HG03378 (cell line): ENCODE measurements around the gene RPUSD4.

Source experiments
- ATAC-seq: cut with Tn5 transposase; IDR thresholded peaks from one replicate; pipeline ENCODE4 v1.9.1; 2021; ENCODE audit warnings: mild to moderate bottlenecking, moderate library complexity; ENCODE audit not compliant: unreplicated experiment

The RPUSD4 gene

DNA sequence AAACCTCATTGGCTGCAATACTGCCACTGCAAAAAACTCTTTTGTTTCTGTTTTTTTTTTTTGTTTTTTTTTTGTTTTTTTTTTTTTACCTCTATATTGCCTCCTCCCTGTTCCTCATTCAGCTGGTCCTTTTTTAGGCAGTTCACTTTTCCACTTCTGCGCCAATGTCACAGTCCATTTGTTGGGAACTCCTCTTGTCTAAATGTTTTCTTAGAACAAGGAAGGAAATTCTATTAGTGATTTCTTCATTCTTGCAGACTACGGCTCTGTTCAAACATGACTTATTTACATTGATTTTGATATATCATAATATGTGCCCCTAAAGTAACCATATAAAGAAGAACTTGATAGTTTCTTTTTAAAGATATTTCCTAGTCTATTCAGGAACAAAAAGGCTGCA is 3.0 kb upstream of the RPUSD4 start:
- no peak for ATAC-seq

- no peak for ATAC-seq
These were observed 725 bp upstream of the RPUSD4 start for GRCh38 chr11:126212089-126212660.

- peak; percentile 1 for ATAC-seq
These were observed 597 bp downstream of the RPUSD4 start for GRCh38 chr11:126210871-126211235.

DNA sequence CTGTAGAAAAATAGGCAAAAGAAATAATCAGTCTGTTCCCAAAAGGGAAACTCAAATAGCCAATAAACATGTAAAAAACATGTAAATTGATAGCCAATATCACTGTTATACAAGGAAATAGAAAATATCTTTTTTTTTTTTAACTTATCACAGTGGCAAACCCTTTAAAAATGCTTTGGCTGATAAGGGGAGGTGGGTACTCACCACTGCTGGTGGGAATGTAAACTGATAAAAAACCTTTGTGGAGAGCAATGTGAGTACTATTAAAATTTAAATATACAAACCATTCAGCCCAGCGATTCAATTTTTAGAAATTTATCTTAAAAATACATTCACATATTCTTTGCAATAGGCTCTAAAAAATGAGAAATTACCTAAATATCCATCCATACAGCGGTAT is 3.6 kb downstream of the RPUSD4 start:
- ATAC-seq = no peak

DNA sequence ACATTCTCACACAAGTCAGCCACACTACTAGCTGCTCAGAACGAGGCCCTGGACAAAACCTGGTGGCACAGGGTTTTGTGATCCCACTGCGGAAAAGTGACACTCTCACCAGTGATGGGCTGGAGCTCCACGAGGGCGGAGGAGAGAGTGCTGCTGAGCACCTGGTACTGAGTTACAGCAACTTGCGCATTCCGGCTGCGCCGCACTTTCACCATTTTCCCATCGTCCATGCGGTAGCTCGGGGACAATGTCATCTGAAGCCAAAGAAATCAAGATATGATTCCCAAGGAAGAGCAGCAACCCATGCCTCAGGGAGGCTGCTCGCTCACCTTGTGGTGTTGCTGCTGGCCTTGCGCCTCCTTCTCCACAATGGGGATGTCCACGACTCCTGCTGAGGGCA is 6.1 kb downstream of the RPUSD4 start:
- ATAC-seq = no peak

DNA sequence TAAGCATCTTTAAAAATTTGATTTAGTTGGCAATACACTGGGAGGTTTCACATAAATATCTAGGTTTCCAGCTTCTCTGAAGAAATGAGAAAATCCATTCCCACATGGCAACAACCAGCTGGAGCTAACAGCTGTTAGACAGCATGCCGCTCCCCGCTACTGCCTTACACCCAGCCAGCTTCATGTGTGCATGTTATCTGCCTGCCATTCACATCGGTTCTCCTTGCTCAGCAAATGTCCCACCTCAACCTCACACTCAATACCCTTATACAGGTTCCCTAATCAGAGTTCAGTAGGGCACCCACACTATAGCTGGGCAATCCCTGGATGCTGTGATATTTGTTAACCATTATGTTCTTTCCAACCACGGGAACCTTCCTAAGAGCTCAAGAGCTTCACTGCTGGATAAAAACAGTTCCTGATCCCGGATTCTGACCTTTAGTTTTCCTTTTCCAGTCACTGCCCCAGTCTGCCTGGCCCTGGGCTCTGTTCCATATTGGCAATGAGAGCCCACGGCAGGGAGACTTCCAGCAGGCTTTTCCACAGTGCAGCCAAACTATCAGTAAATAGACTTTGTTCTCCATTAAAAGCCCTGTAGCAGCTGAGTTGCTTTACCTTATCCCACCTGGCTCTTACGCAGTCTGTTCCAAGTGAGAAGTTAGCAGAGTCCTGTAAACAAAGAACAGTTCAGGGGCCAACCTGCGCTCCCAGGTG is 8.6 kb downstream of the RPUSD4 start:
- ATAC-seq = no peak

DNA sequence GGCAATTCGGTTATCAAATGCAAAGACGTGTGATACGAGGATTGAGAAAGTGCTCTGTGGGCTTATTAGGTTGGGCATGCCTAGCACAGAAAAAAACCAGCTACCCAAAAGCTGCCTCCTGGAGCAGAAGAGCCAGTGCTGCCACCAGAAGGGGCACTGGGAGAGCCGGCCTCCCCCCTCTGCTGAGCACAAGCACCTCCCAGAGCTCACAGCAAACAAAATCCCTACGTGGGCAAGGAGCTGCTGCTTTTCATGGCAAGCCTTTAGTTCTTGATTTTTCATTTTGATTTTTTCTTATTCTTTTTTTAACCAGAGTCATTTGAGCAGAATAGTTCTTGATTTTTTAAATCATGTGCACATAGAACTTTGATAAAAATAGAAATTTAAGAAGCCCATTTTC is 12.8 kb downstream of the RPUSD4 start:
- no peak for ATAC-seq

- ATAC-seq = no peak
These were observed 14.0 kb downstream of the RPUSD4 start for GRCh38 chr11:126197277-126197939.

DNA sequence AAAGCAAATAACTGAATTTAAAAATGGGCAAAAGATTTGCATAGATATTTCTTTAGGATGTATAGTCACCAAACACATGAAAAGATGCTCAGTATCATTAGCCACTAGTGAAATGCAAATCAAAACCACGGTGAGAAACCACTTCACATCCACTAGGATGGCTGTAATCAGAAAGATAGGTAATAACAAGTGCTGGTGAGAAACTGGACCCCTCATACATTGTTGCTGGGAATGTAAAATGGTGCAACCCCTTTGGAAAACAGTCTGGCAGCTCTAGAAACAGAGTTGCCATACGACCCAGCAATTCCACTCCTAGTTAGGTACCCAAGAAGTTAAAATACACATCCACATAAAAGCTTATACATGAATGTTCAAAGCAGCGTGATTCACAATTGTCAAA is 16.3 kb downstream of the RPUSD4 start:
- no peak for ATAC-seq

DNA sequence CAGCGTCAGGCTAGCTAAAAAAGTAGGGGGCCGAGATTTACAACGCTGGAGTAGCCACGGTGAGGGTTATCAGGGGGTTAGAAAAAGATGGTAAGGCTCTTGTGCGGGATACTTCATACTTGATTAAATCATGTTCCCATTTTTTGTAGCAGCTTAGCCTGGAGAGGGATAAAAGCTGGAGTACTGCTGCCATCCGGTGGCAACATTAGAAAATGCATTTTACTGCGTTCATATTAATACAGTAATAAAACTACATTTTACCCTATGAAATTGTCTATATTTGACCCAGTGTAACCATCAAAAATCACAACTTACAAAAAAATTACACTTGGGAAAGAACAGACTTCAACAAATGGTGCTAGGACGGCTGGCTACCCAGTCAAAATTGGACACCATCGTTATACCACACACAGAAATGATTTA is 17.3 kb downstream of the RPUSD4 start:
- ATAC-seq = no peak

- no peak for ATAC-seq
These were observed 18.4 kb downstream of the RPUSD4 start for GRCh38 chr11:126193038-126193478.

DNA sequence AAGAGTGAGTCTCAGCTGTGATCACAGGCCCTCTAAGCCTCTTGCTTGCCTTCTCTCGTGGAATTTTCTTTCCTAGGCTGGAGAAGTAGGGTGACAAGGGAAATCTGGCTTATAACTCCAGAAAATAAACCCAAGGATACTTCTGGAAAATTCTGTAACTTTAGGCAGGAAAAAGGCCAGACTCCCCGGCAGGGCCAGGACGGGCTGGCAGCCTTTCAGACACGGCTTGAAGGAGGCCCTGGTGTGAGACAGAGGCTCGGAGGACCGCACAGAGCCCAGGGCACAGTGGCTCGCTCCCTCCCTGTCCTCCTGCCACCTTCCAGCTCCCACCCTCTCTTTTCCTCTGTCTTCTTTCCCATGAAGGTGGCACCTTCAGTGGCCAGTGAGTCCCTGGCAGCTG is 19.1 kb downstream of the RPUSD4 start:
- no peak for ATAC-seq

GRCh38 chr11:126191379-126192073 is 19.9 kb downstream of the RPUSD4 start:
- ATAC-seq = no peak

GRCh38 chr11:126190792-126191191 is 20.7 kb downstream of the RPUSD4 start:
- no peak for ATAC-seq

- ATAC-seq = no peak
These were observed 22.1 kb downstream of the RPUSD4 start for GRCh38 chr11:126189109-126189929.

- peak; percentile 52 for ATAC-seq
These were observed 22.9 kb downstream of the RPUSD4 start for GRCh38 chr11:126188332-126189108.

GRCh38 chr11:126186708-126187529 is 24.5 kb downstream of the RPUSD4 start:
- no peak for ATAC-seq

GRCh38 chr11:126186025-126186698 is 25.3 kb downstream of the RPUSD4 start:
- no peak for ATAC-seq
